C4-2B (cell line): ENCODE data around the gene TENM4.

Source experiments
- H3K27ac ChIP-seq: fragments of 450-650 bp; 2 replicates; pipeline ENCODE4 v1.5.1; 2017
- ZFX ChIP-seq: fragments of 450-650 bp; IDR thresholded peaks from 2 replicates; pipeline ENCODE4 v1.6.1; 2017
- TF ChIP-seq, protein P1 (sequence below): fragments of 450-650 bp; conservative IDR thresholded peaks from 2 replicates; pipeline ENCODE4 v1.5.1; 2017; ENCODE audit warnings: mild to moderate bottlenecking

The TENM4 gene

DNA sequence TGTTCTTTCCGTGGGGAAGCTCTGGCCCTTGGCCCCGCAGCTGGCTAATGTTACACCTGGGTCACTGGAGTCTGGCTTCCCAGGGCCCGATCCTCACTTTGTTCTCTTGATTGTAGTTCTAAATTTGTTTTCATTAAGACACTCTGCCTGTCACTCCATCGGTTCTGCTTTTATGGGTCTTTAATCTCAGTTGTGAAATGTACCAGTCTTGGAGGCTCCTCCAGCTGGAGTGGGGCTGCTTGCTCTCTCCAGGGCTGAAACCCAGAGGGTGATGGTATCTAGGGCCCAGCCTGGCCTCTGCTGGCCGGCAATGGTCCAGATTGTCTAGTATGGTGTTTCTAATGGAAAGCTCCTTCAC lies 352.9 kb downstream of the TENM4 start:
- H3K27ac ChIP-seq: no peak overlapping the region
- TF ChIP-seq, protein P1, sequence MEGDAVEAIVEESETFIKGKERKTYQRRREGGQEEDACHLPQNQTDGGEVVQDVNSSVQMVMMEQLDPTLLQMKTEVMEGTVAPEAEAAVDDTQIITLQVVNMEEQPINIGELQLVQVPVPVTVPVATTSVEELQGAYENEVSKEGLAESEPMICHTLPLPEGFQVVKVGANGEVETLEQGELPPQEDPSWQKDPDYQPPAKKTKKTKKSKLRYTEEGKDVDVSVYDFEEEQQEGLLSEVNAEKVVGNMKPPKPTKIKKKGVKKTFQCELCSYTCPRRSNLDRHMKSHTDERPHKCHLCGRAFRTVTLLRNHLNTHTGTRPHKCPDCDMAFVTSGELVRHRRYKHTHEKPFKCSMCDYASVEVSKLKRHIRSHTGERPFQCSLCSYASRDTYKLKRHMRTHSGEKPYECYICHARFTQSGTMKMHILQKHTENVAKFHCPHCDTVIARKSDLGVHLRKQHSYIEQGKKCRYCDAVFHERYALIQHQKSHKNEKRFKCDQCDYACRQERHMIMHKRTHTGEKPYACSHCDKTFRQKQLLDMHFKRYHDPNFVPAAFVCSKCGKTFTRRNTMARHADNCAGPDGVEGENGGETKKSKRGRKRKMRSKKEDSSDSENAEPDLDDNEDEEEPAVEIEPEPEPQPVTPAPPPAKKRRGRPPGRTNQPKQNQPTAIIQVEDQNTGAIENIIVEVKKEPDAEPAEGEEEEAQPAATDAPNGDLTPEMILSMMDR: no peak
- TF ChIP-seq ZFX: no peak

DNA sequence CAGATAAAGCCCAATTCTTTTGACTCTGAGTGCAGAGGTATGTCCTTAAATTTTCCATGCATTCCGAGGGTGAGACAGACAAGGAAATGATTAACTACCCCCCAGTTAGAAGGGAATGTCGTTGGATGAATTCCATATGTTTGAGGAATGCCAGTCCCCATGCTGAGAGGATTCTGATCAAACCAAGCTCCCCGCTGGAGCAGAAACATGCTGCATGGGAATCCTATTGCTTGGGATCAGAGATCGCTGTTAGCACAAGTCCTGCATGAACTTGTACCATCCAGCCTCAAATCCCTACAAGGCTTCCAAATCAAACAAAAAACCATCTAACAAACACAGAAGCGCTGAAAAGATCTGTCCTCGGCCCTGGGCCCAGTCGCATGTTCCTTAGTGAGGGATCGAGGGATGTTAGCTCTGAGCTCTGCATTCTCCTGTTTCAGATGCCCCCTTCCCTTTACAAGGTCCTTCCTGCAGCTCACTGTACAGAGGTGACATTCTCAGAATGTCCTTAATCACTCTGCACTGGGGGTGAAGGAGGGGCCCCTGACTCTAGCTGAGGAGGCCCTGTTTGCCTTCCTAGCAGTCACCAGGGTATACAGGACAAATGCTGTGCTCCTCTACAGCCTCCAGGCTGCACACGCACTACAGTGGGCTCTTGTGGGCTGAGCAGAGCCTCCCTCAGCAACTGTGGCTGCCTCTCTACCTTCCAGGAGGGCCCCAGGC lies 353.4 kb downstream of the TENM4 start:
- TF ChIP-seq, protein P1: no peak
- no peak for TF ChIP-seq ZFX
- H3K27ac ChIP-seq: no peak overlapping the region

DNA sequence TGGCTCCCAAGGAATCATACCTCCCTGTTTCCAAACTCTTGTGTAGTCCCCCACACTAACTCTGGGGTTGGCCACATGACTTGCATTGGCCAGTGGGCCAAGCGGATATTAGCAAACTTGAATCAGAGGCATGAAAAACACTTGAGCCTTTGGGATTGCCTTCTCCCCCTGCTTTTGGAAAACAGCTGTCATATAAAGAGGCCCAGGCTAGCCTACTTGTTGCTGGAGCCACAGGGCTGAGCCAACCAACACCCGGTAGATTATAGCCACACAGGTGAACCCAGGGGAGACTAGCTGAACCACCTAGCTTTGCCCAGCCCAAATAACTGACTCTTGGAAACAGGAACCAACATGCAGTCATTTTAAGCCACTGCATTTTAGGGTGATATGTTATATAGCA lies 354.8 kb downstream of the TENM4 start:
- no peak overlapping the region for H3K27ac ChIP-seq
- TF ChIP-seq, protein P1: no peak
- TF ChIP-seq ZFX: no peak

DNA sequence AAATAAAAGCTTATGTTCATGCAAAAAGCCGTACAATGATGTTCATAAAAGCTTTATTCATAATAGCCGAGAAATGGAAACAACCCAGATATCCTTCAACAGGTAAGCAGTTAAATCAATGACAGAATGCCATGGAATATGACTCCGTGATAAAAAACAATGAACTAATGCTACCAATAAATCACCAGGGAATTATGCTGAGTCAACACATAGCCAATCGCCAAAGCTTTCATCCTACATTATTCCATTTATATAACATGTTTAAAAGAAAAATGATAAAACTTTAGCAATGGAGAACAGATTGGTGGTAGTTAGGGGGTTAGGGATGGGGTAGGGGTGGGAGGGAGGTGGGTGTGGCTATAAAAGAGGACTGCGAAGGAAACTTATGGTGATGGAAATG lies 356.4 kb downstream of the TENM4 start:
- TF ChIP-seq, protein P1: no peak
- TF ChIP-seq ZFX: no peak
- H3K27ac ChIP-seq: no peak overlapping the region

DNA sequence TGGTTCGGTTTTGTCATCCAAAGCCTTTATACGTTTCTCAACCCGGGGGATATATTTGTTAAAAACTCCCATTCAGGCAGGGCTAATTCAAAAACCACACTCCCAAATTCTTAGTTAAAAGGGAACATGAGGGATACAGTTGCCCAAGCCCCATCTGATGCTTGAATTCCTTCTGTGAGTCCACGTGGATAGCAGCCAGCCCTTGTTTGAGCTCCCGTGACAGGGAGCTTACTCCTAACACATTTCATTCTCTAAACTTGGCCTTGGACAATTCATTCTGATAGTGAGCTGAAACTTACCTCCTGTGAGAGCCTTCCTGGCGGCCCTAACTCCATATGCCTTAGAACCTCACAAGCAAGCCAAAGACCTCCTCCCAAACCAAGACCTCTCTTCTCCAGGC lies 357.5 kb downstream of the TENM4 start:
- TF ChIP-seq, protein P1: no peak
- no peak for TF ChIP-seq ZFX
- no peak overlapping the region for H3K27ac ChIP-seq

DNA sequence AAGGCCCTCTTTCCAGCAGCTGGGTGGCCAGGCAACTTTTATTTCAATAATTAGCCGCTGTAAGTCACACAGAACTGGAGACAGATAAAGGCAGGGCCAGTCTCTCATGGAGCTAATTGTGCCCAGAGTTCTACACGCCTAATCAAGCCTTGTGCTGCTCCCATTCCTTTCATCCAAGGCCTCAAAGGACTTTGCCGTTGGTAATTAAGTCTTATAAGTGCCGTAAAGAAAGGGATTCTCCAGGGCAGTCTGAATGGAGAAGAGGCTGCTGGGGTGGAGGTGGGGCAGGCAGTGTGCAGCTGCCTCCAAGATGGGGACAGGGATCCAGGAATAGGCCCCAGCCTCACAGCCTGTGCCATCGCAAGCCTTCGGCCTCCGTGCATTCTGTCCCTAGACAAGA lies 357.9 kb downstream of the TENM4 start:
- H3K27ac ChIP-seq: no peak overlapping the region
- TF ChIP-seq, protein P1: no peak
- TF ChIP-seq ZFX: no peak

DNA sequence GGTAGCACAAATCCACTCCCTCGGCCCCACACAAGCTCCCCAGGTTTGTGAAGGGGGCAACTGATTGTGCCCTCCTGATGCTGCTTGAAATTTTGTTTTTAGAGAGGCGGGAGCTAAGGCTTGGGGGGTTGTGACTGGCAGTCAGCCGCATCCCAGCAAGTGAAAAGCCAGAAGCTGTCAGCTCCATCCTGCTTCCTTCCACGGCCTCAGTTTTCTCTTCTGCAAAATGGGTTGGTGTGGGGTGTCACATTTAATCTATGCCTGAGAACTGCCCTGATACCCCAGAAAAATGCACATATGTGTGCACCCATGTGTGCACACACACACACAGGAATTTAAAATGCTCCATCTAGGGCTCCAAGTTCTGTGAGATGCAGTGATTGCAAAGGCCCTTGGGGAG lies 358.6 kb downstream of the TENM4 start:
- H3K27ac ChIP-seq: no peak overlapping the region
- no peak for TF ChIP-seq ZFX
- TF ChIP-seq, protein P1: no peak
